ENCODE measurements around the gene SBSN.

DNA sequence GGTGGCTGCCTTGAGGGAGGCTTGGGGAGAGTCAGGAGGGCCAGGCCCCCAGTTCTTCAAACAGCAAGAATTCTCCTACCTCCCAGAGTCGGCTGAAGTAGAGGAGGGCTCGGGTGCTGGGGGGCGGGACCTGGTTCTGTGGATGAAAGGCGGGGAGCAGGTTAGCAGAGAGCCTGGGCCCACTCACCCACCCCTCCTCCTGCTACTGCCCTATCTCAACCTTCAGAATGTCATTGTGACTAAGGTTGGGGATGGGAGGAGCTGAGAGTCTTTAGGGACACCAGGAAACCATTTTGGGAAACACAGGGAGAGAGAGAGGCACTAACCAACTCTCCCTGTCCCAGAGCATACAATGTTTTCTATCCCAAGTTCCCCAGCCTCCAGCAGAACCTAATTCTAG is 25.4 kb downstream of the SBSN start:
- TF ChIP-seq POLR2A (IDR thresholded peaks at IDR 0.05), result no peak
- TF ChIP-seq POLR2AphosphoS5 (IDR thresholded peaks at IDR 0.05), result no peak
- TF ChIP-seq, protein P1, sequence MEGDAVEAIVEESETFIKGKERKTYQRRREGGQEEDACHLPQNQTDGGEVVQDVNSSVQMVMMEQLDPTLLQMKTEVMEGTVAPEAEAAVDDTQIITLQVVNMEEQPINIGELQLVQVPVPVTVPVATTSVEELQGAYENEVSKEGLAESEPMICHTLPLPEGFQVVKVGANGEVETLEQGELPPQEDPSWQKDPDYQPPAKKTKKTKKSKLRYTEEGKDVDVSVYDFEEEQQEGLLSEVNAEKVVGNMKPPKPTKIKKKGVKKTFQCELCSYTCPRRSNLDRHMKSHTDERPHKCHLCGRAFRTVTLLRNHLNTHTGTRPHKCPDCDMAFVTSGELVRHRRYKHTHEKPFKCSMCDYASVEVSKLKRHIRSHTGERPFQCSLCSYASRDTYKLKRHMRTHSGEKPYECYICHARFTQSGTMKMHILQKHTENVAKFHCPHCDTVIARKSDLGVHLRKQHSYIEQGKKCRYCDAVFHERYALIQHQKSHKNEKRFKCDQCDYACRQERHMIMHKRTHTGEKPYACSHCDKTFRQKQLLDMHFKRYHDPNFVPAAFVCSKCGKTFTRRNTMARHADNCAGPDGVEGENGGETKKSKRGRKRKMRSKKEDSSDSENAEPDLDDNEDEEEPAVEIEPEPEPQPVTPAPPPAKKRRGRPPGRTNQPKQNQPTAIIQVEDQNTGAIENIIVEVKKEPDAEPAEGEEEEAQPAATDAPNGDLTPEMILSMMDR (IDR thresholded peaks at IDR 0.05), result no peak
- no peak for TF ChIP-seq EP300 (IDR thresholded peaks at IDR 0.05)

Measured in gastroesophageal sphincter (tissue), 3 donors.